Measurements from ENCODE around the gene TBC1D5. TPM values are rescaled to one million over a fixed set of nuclear protein-coding genes. Genes with fewer than 3 reads are reported as not detected.
"Not testable (repeated sequence)": the region's sequence is repeated elsewhere in the genome, so short reads cannot be mapped to it uniquely, and the experiment has no call there.

The TBC1D5 gene
- total and polyA plus RNA-seq, 12 donors: 6.4 to 108 (median 70.7) TPM

GRCh38 chr3:17737591-17737990 lies 4.8 kb downstream of the TBC1D5 start:
- H3K36me3 ChIP-seq (replicated peaks in 1 of 2): no peaks in the 10 kb centered on the region
- TF ChIP-seq POLR2A (IDR thresholded peaks at IDR 0.05) (no peak), CTCF (IDR thresholded peaks at IDR 0.05) (no peak)
- H3K4me3 ChIP-seq: no peak overlapping the region
- no peak overlapping the region for H3K27ac ChIP-seq
- H3K4me1 ChIP-seq (replicated peaks in 1 of 2): peaks cover 13 to 36% of the 10 kb centered on the region in 2 donors
- intact Hi-C loops (cut with DNase I): no loop called here
- no peaks in the 10 kb centered on the region for H3K9me3 ChIP-seq (replicated peaks in 1 of 3)
- DNase-seq: no peak
- H3K27me3 ChIP-seq: no peaks in the 10 kb centered on the region

- H3K27me3 ChIP-seq; H3K27ac ChIP-seq; intact Hi-C loops (cut with DNase I); H3K4me3 ChIP-seq; H3K36me3 ChIP-seq (replicated peaks in 1 of 2); DNase-seq; H3K9me3 ChIP-seq (replicated peaks in 1 of 3): not testable (repeated sequence)
- WGBS, 4 donors: 89 to 100% (median 99%) methylated on average over 7 of the region's 7 CpGs
- H3K4me1 ChIP-seq (replicated peaks in 1 of 2): peaks cover under 1 to 26% of the 10 kb centered on the region in 2 donors
These were observed 7.1 kb downstream of the TBC1D5 start for GRCh38 chr3:17735362-17735761.

GRCh38 chr3:17733768-17734167 lies 8.7 kb downstream of the TBC1D5 start:
- no peak overlapping the region for H3K27ac ChIP-seq

GRCh38 chr3:17733215-17733614 lies 9.2 kb downstream of the TBC1D5 start:
- peak overlapping the region in 1 of 5 donors; percentile 11 for H3K27ac ChIP-seq
- no peaks in the 10 kb centered on the region for H3K9me3 ChIP-seq (replicated peaks in 1 of 3)
- intact Hi-C loops (cut with DNase I): no loop called here
- DNase-seq: no peak
- H3K36me3 ChIP-seq (replicated peaks in 1 of 2): no peaks in the 10 kb centered on the region
- 75 to 84% (median 77%) methylated on average over 3 of the region's 3 CpGs for WGBS, 4 donors
- no peak overlapping the region for H3K4me3 ChIP-seq
- H3K27me3 ChIP-seq: no peaks in the 10 kb centered on the region
- TF ChIP-seq POLR2A (IDR thresholded peaks at IDR 0.05) (no peak), CTCF (IDR thresholded peaks at IDR 0.05) (no peak)
- H3K4me1 ChIP-seq (replicated peaks in 1 of 2): peaks cover 0 to 12% of the 10 kb centered on the region in 2 donors

More at GRCh38 chr3:17733768-17734167, 8.7 kb downstream of the TBC1D5 start:
- Histone ChIP-seq H3K4me3 (no peak overlapping the region), H3K27me3 (no peaks in the 10 kb centered on the region), H3K36me3 (replicated peaks in 1 of 2) (no peaks in the 10 kb centered on the region), H3K9me3 (replicated peaks in 1 of 3) (no peaks in the 10 kb centered on the region), H3K4me1 (replicated peaks in 1 of 2) (peaks cover 0 to 13% of the 10 kb centered on the region in 2 donors)
- TF ChIP-seq POLR2A (IDR thresholded peaks at IDR 0.05) (no peak), CTCF (IDR thresholded peaks at IDR 0.05) (no peak)
- intact Hi-C loops (cut with DNase I): no loop called here
- no peak for DNase-seq
- 94 to 99% (median 95%) methylated on average over 2 of the region's 2 CpGs for WGBS, 4 donors

GRCh38 chr3:17730318-17730967 lies 12.0 kb downstream of the TBC1D5 start:
- intact Hi-C loops (cut with DNase I): no loop called here
- WGBS, 4 donors: 85 to 94% (median 91%) methylated on average over 4 of the region's 4 CpGs

More at GRCh38 chr3:17730318-17730967, 12.0 kb downstream of the TBC1D5 start:
- TF ChIP-seq POLR2A (IDR thresholded peaks at IDR 0.05) (no peak), CTCF (IDR thresholded peaks at IDR 0.05) (no peak)
- DNase-seq: peak in 3 of 7 donors; percentile 25 to 48 (median 26)
- Histone ChIP-seq H3K36me3 (replicated peaks in 1 of 2) (no peaks in the 10 kb centered on the region), H3K4me3 (no peak overlapping the region), H3K27ac (no peak overlapping the region), H3K9me3 (replicated peaks in 1 of 3) (no peaks in the 10 kb centered on the region), H3K4me1 (replicated peaks in 1 of 2) (no peaks in the 10 kb centered on the region), H3K27me3 (no peaks in the 10 kb centered on the region)
